NT2/D1 (cell line): ENCODE data around the gene ARHGAP35.

Experiments
- SUZ12 ChIP-seq: IDR thresholded peaks from 2 replicates; pipeline ENCODE4 v1.6.1; 2011; ENCODE audit not compliant: insufficient read length, insufficient read depth; ENCODE audit errors: extremely low read depth
- YY1 ChIP-seq: IDR thresholded peaks from 2 replicates; pipeline ENCODE4 v1.6.1; 2011; ENCODE audit not compliant: insufficient read length, insufficient read depth
- ZNF274 ChIP-seq: IDR thresholded peaks from 2 replicates; pipeline ENCODE4 v1.6.1; 2011; ENCODE audit warnings: mild to moderate bottlenecking, low read depth, low read length

DNA sequence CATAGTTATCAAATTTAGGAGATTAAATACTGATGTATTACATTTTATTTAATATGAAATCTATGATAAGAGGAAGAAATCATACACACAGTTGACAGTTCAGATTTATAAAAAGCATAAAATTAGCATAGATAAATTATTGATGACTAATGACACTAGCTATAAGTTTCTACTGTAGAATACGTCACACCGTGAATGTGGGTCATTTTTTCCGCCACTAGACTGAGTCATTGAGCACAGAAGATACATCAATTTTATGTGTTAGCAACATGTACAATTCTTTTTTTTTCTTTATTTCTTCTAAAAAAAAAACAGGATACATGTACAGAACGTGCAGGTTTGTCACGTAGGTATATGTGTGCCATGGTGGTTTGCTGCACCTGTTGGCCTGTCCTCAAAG, 32.3 kb upstream of the ARHGAP35 start:
- TF ChIP-seq ZNF274: no peak
- TF ChIP-seq SUZ12: no peak
- no peak for TF ChIP-seq YY1
